ENCODE measurements around the gene KCNC4.

The KCNC4 gene

DNA sequence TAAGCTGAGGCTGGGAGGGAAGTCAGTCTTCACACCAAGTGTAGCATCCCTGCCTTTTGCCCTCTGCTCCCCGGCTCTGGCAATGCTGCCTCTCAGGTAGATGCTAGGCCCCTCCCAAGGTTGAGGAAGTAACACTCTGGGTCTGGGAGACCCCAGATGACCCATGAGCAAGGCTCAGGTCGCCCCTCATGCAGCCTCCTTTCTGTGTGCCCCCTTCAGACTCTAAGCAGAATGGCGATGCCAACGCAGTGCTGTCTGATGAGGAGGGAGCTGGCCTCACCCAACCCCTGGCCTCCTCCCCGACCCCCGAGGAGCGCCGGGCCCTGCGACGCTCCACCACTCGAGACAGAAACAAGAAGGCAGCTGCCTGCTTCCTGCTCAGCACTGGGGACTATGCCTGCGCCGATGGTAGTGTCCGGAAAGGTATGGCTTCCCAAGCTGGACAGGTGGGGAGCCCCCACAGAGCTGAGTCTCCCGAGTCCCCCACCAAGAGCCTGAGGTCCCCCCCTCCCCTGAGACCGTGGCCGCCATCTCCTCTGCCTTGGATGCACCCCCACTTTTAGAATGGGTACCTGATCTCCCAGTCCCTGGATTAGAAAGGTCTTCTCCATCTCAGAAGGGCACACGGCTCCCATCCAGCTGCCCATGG, 15.8 kb downstream of the KCNC4 start:
- TF ChIP-seq GABPA (IDR thresholded peaks at IDR 0.05; ENCODE audit: low read depth) = no peak
- TF ChIP-seq, protein P1, sequence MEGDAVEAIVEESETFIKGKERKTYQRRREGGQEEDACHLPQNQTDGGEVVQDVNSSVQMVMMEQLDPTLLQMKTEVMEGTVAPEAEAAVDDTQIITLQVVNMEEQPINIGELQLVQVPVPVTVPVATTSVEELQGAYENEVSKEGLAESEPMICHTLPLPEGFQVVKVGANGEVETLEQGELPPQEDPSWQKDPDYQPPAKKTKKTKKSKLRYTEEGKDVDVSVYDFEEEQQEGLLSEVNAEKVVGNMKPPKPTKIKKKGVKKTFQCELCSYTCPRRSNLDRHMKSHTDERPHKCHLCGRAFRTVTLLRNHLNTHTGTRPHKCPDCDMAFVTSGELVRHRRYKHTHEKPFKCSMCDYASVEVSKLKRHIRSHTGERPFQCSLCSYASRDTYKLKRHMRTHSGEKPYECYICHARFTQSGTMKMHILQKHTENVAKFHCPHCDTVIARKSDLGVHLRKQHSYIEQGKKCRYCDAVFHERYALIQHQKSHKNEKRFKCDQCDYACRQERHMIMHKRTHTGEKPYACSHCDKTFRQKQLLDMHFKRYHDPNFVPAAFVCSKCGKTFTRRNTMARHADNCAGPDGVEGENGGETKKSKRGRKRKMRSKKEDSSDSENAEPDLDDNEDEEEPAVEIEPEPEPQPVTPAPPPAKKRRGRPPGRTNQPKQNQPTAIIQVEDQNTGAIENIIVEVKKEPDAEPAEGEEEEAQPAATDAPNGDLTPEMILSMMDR (IDR thresholded peaks at IDR 0.05; ENCODE audit: insufficient read depth, low read length) = no peak
- TF ChIP-seq POLR2AphosphoS5 (IDR thresholded peaks at IDR 0.05; ENCODE audit: low read depth) = no peak
- no peak for TF ChIP-seq SPI1 (IDR thresholded peaks at IDR 0.05; ENCODE audit: borderline replicate concordance, low read depth)
- TF ChIP-seq, protein P2, sequence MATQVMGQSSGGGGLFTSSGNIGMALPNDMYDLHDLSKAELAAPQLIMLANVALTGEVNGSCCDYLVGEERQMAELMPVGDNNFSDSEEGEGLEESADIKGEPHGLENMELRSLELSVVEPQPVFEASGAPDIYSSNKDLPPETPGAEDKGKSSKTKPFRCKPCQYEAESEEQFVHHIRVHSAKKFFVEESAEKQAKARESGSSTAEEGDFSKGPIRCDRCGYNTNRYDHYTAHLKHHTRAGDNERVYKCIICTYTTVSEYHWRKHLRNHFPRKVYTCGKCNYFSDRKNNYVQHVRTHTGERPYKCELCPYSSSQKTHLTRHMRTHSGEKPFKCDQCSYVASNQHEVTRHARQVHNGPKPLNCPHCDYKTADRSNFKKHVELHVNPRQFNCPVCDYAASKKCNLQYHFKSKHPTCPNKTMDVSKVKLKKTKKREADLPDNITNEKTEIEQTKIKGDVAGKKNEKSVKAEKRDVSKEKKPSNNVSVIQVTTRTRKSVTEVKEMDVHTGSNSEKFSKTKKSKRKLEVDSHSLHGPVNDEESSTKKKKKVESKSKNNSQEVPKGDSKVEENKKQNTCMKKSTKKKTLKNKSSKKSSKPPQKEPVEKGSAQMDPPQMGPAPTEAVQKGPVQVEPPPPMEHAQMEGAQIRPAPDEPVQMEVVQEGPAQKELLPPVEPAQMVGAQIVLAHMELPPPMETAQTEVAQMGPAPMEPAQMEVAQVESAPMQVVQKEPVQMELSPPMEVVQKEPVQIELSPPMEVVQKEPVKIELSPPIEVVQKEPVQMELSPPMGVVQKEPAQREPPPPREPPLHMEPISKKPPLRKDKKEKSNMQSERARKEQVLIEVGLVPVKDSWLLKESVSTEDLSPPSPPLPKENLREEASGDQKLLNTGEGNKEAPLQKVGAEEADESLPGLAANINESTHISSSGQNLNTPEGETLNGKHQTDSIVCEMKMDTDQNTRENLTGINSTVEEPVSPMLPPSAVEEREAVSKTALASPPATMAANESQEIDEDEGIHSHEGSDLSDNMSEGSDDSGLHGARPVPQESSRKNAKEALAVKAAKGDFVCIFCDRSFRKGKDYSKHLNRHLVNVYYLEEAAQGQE (IDR thresholded peaks at IDR 0.05; ENCODE audit: insufficient replicate concordance, low read depth) = no peak
- no peak for DNase-seq (ENCODE audit: low read depth in 1 of 2, low spot score in 1 of 2)
- no peak overlapping the region for H3K27ac ChIP-seq (replicated peaks)
- H3K4me3 ChIP-seq (replicated peaks; ENCODE audit: insufficient read depth, low read length) = no peak overlapping the region
- no peaks in the 10 kb centered on the region for H3K27me3 ChIP-seq (ENCODE audit: insufficient read depth, poor library complexity, severe bottlenecking)

DNA sequence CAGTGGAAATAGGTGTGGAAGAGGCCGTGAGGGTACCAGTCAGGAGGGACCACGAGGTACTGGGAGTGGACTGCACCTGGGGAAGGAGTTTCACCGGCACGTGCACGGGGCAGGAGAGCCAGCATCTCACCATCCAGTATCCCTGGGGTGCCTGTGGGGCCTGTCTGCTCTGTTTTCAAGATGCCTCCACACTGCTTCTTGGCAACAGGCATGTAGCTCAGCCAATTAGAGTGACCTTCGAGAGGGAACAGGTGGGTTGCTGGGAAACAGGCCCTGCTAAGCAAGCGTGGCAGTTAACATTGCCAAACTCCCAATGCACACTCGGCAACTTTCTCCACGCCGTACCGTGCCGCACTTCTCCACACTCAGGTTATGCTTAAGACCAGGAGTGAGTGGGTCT, 17.7 kb downstream of the KCNC4 start:
- TF ChIP-seq, protein P2 (IDR thresholded peaks at IDR 0.05; ENCODE audit: insufficient replicate concordance, low read depth) = no peak
- TF ChIP-seq, protein P1 (IDR thresholded peaks at IDR 0.05; ENCODE audit: insufficient read depth, low read length) = no peak
- TF ChIP-seq GABPA (IDR thresholded peaks at IDR 0.05; ENCODE audit: low read depth) = no peak
- TF ChIP-seq SPI1 (IDR thresholded peaks at IDR 0.05; ENCODE audit: borderline replicate concordance, low read depth) = no peak
- no peak for TF ChIP-seq POLR2AphosphoS5 (IDR thresholded peaks at IDR 0.05; ENCODE audit: low read depth)
- Histone ChIP-seq H3K4me3 (replicated peaks; ENCODE audit: insufficient read depth, low read length) (no peak overlapping the region), H3K27ac (replicated peaks) (no peak overlapping the region), H3K27me3 (ENCODE audit: insufficient read depth, poor library complexity, severe bottlenecking) (no peaks in the 10 kb centered on the region)
- no peak for DNase-seq (ENCODE audit: low read depth in 1 of 2, low spot score in 1 of 2)

DNA sequence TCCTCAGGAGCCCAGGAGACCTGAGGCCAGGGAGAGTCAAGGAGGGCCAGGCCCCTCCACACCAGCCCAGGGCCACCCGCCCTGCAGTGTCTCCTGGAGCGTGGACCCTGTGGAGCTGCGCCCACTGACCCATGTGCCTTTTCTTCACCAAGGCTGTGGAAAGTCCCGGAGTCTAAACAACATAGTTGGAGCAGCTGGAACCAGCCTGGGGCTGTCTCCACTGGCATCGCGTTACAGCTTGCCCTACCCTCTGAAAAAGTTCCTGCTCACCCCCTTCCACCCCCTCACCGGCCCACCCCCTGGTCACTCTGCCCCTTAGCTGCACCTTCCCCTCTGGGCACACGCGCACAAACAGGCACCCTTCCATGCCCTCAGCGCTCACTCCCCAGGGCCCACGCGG, 18.3 kb downstream of the KCNC4 start:
- no peak for DNase-seq (ENCODE audit: low read depth in 1 of 2, low spot score in 1 of 2)
- H3K4me3 ChIP-seq (replicated peaks; ENCODE audit: insufficient read depth, low read length) = no peak overlapping the region
- TF ChIP-seq SPI1 (IDR thresholded peaks at IDR 0.05; ENCODE audit: borderline replicate concordance, low read depth) (no peak), POLR2AphosphoS5 (IDR thresholded peaks at IDR 0.05; ENCODE audit: low read depth) (no peak), GABPA (IDR thresholded peaks at IDR 0.05; ENCODE audit: low read depth) (no peak)
- TF ChIP-seq, protein P2 (IDR thresholded peaks at IDR 0.05; ENCODE audit: insufficient replicate concordance, low read depth) = no peak
- TF ChIP-seq, protein P1 (IDR thresholded peaks at IDR 0.05; ENCODE audit: insufficient read depth, low read length) = no peak
- H3K27ac ChIP-seq (replicated peaks) = no peak overlapping the region
- no peaks in the 10 kb centered on the region for H3K27me3 ChIP-seq (ENCODE audit: insufficient read depth, poor library complexity, severe bottlenecking)
